Prostate gland (tissue), 2 donors: ENCODE data around the gene KDM8.

Experiments used
- CTCF ChIP-seq, 4 experiments: fragments of 200-600 bp in 2 of 4; fragments of 450-650 bp in 2 of 4; sonication (generic) in 2 of 4; IDR thresholded peaks; 1 replicate in 3 of 4; 2 replicates in 1 of 4; pipeline ENCODE4 v1.5.1; 2016 to 2019; ENCODE audit warnings: antibody characterized with exemption in 4 of 4, mild to moderate bottlenecking in 2 of 4, moderate library complexity in 2 of 4
- POLR2A ChIP-seq: fragments of 450-650 bp; IDR thresholded peaks from one replicate; pipeline ENCODE4 v1.6.1; 2016; ENCODE audit warnings: antibody characterized with exemption, mild to moderate bottlenecking

GRCh38 chr16:27197004-27197403 is 6.3 kb upstream of the KDM8 start:
- TF ChIP-seq CTCF (IDR thresholded peaks at IDR 0.05) (no peak), POLR2A (no peak)
